A549 (cell line): ENCODE measurements around the gene IL19. TPM values are rescaled to one million over a fixed set of nuclear protein-coding genes. Genes with fewer than 3 reads are reported as not detected.

ENCODE experiments used
- CEBPB ChIP-seq, 2 experiments: fragments of >200 bp in 1 of 2; sonication (Bioruptor Twin) in 1 of 2; formaldehyde crosslinking in 1 of 2; IDR thresholded peaks; 2 replicates each; pipeline ENCODE4 v1.6.1; 2012 to 2016
- CHD2 ChIP-seq: fragments of 150-350 bp; IDR thresholded peaks from 2 replicates; pipeline ENCODE4 v1.6.1; 2014; ENCODE audit warnings: low read length; ENCODE audit not compliant: partially characterized antibody
- CHD4 ChIP-seq: fragments of 200-600 bp; sonication (generic); IDR thresholded peaks from 2 replicates; pipeline ENCODE4 v1.6.1; 2016; ENCODE audit warnings: antibody characterized with exemption, mild to moderate bottlenecking, borderline replicate concordance
- EP300 ChIP-seq, 2 experiments: fragments of >200 bp; sonication (Bioruptor Twin); formaldehyde crosslinking; IDR thresholded peaks; 2 replicates in 1 of 2; 3 replicates in 1 of 2; pipeline ENCODE4 v1.6.1; 2016 to 2017
- FOSL2 ChIP-seq, 2 experiments: fragments of 450-650 bp in 1 of 2; fragments of >200 bp in 1 of 2; sonication (Bioruptor Twin) in 1 of 2; formaldehyde crosslinking; IDR thresholded peaks; 2 replicates each; pipeline versions ENCODE4 v1.5.0 to v1.6.1; 2016 to 2020; ENCODE audit warnings: mild to moderate bottlenecking in 1 of 2, moderate library complexity in 1 of 2
- HEYL ChIP-seq: fragments of 250-450 bp; sonication (Bioruptor Pico); IDR thresholded peaks from 2 replicates; pipeline ENCODE4 v1.8.0; 2021; ENCODE audit warnings: mild to moderate bottlenecking, moderate library complexity
- HOXB5 ChIP-seq: fragments of 250-450 bp; sonication (Bioruptor Pico); IDR thresholded peaks from 2 replicates; pipeline ENCODE4 v1.5.0; 2020; ENCODE audit warnings: mild to moderate bottlenecking, moderate library complexity
- JUNB ChIP-seq: fragments of >200 bp; sonication (Bioruptor Twin); formaldehyde crosslinking; IDR thresholded peaks from 2 replicates; pipeline ENCODE4 v1.6.1; 2016
- KDM1A ChIP-seq: fragments of 200-600 bp; sonication (generic); IDR thresholded peaks from 2 replicates; pipeline ENCODE4 v1.6.1; 2016; ENCODE audit warnings: low read depth, mild to moderate bottlenecking
- MAFK ChIP-seq: fragments of 450-650 bp; IDR thresholded peaks from 2 replicates; pipeline ENCODE4 v1.6.1; 2014; ENCODE audit not compliant: partially characterized antibody
- MAZ ChIP-seq: fragments of 150-350 bp; IDR thresholded peaks from 2 replicates; pipeline ENCODE4 v1.6.1; 2014; ENCODE audit warnings: antibody characterized with exemption, low read depth, low read length, borderline replicate concordance
- MYC ChIP-seq: IDR thresholded peaks from 2 replicates; pipeline ENCODE4 v1.6.1; 2012; ENCODE audit warnings: mild to moderate bottlenecking, inconsistent platforms, low read length, improper control_type of control experiment, borderline replicate concordance
- NR3C1 ChIP-seq: fragments of >200 bp; sonication (Bioruptor Twin); formaldehyde crosslinking; IDR thresholded peaks from 3 replicates; pipeline ENCODE4 v1.6.1; 2017
- RAD21 ChIP-seq, 2 experiments: fragments of >200 bp in 1 of 2; sonication (Bioruptor Twin) in 1 of 2; formaldehyde crosslinking in 1 of 2; IDR thresholded peaks in 1 of 2; conservative IDR thresholded peaks in 1 of 2; 2 replicates in 1 of 2; 3 replicates in 1 of 2; pipeline ENCODE4 v1.6.1; 2012 to 2018; ENCODE audit warnings: inconsistent platforms in 1 of 2
- RCOR1 ChIP-seq: fragments of 150-350 bp; IDR thresholded peaks from 2 replicates; pipeline ENCODE4 v1.6.1; 2014; ENCODE audit warnings: antibody characterized with exemption, low read length, low read depth
- ZC3H11A ChIP-seq: fragments of 450-650 bp; IDR thresholded peaks from 2 replicates; pipeline ENCODE4 v1.6.1; 2014; ENCODE audit warnings: antibody characterized with exemption, mild to moderate bottlenecking
- ZFP36 ChIP-seq: fragments of 450-650 bp; IDR thresholded peaks from 2 replicates; pipeline ENCODE4 v1.6.1; 2014; ENCODE audit warnings: borderline replicate concordance; ENCODE audit not compliant: partially characterized antibody
- ZNF302 ChIP-seq: fragments of 250-450 bp; sonication (Bioruptor Pico); IDR thresholded peaks from 2 replicates; pipeline ENCODE4 v1.9.0; 2021; ENCODE audit warnings: inconsistent platforms, mild to moderate bottlenecking, moderate library complexity
- ZSCAN20 ChIP-seq: fragments of 250-450 bp; sonication (Bioruptor Pico); IDR thresholded peaks from 2 replicates; pipeline ENCODE4 v1.8.0; 2022; ENCODE audit warnings: mild to moderate bottlenecking, moderate library complexity
- polyA plus RNA-seq, 4 experiments: library from polyadenylated mRNA; depleted of rRNA in 3 of 4; stranded (reverse); fragments of >200 nt; fragmentation: RNase III in 1 of 4; extraction: RNeasy Plus Mini Kit Qiagen cat#74134 plus additional on column Dnase treatment in 1 of 4; gene quantifications; 2 replicates in 3 of 4; 3 replicates in 1 of 4; pipeline ENCODE4 v1.2.3, GENCODE V29; 2011 to 2017
- TF ChIP-seq, protein P1 (sequence below): fragments of >200 bp; sonication (Bioruptor Twin); formaldehyde crosslinking; IDR thresholded peaks from 3 replicates; pipeline ENCODE4 v1.6.1; 2016
- TF ChIP-seq, protein P2 (sequence below): fragments of 450-650 bp; IDR thresholded peaks from 2 replicates; pipeline ENCODE4 v1.6.1; 2014; ENCODE audit warnings: antibody characterized with exemption
- TF ChIP-seq, protein P3 (sequence below): fragments of >200 bp; sonication (Bioruptor Twin); formaldehyde crosslinking; IDR thresholded peaks from 2 replicates; pipeline ENCODE4 v1.6.1; 2016
- TF ChIP-seq, protein P4 (sequence below): fragments of 250-450 bp; sonication (Bioruptor Pico); IDR thresholded peaks from 2 replicates; pipeline ENCODE4 v1.5.0; 2020; ENCODE audit warnings: low read depth, mild to moderate bottlenecking, moderate library complexity
- TF ChIP-seq, protein P5 (sequence below): fragments of 250-450 bp; sonication (Bioruptor Pico); IDR thresholded peaks from 2 replicates; pipeline ENCODE4 v1.5.0; 2021; ENCODE audit warnings: mild to moderate bottlenecking, moderate library complexity, borderline replicate concordance

Gene IL19
- polyA plus RNA-seq, 2 of the 4 experiments (the other 2 are of a cell fraction) = not detected

DNA sequence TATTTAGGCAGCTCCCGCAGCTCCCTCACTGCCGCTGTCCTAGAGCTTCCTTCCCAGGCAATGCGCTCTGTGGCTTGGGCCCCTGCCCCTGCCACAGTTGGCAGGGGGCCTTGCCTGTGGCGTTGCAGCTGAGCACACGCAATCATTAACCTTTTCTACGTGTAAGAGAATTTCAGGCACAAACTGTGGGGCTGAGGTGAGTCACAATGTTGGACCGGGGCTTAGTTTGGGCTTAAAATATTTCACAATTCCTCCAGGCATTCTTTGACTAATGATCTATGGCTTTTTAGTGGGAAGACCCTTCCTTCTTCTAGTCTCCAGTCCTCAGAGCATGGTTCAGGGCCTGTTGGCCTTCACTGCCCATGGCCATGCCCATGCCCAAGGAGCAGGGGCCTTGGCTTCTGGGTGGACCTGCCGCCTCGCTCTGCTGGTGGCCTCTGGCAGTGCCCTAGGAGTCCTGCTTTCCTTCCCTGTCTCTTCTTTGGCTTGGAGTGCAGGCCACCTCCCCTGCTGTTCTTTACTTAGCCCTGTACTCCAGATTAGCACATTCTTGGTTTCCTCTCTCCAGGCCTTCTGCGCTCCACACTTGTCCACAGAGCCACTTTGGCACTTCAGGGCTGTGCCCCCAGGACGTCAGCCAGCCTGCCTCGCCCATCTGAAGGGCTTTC lies 46.6 kb upstream of the IL19 start (continued):
- TF ChIP-seq, protein P1, sequence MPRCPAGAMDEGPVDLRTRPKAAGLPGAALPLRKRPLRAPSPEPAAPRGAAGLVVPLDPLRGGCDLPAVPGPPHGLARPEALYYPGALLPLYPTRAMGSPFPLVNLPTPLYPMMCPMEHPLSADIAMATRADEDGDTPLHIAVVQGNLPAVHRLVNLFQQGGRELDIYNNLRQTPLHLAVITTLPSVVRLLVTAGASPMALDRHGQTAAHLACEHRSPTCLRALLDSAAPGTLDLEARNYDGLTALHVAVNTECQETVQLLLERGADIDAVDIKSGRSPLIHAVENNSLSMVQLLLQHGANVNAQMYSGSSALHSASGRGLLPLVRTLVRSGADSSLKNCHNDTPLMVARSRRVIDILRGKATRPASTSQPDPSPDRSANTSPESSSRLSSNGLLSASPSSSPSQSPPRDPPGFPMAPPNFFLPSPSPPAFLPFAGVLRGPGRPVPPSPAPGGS = peak; percentile 72; the same call in 2 of the 3 replicates
- no peak for TF ChIP-seq ZC3H11A
- TF ChIP-seq RCOR1 = no peak
- TF ChIP-seq HOXB5 (CRISPR knock-in tag) = peak; percentile 64; the same call in 1 of the 2 replicates
- TF ChIP-seq ZNF302 (CRISPR knock-in tag) = no peak
- peak; percentile 48 to 68; a peak in 2 of 5 replicates for TF ChIP-seq EP300 (IDR thresholded peaks at IDR 0.05)
- TF ChIP-seq HEYL (CRISPR knock-in tag) = no peak
- no peak for TF ChIP-seq CHD2
- TF ChIP-seq MAFK = no peak
- no peak for TF ChIP-seq KDM1A
- peak; percentile 90 to 91 for TF ChIP-seq CEBPB (IDR thresholded peaks at IDR 0.05)
- no peak for TF ChIP-seq ZSCAN20 (CRISPR knock-in tag)
- TF ChIP-seq, protein P2, sequence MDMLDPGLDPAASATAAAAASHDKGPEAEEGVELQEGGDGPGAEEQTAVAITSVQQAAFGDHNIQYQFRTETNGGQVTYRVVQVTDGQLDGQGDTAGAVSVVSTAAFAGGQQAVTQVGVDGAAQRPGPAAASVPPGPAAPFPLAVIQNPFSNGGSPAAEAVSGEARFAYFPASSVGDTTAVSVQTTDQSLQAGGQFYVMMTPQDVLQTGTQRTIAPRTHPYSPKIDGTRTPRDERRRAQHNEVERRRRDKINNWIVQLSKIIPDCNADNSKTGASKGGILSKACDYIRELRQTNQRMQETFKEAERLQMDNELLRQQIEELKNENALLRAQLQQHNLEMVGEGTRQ = no peak
- no peak for TF ChIP-seq MAZ
- TF ChIP-seq ZFP36 = no peak
- 0 out of 2 replicates have a peak, but pooled peaks have one; percentile 16 for TF ChIP-seq MYC
- TF ChIP-seq FOSL2 (IDR thresholded peaks at IDR 0.05) = peak; percentile 70
- TF ChIP-seq FOSL2 (CRISPR knock-in tag; IDR thresholded peaks at IDR 0.05) = peak; percentile 83
- TF ChIP-seq, protein P3, sequence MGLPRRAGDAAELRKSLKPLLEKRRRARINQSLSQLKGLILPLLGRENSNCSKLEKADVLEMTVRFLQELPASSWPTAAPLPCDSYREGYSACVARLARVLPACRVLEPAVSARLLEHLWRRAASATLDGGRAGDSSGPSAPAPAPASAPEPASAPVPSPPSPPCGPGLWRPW = no peak
- TF ChIP-seq, protein P4, sequence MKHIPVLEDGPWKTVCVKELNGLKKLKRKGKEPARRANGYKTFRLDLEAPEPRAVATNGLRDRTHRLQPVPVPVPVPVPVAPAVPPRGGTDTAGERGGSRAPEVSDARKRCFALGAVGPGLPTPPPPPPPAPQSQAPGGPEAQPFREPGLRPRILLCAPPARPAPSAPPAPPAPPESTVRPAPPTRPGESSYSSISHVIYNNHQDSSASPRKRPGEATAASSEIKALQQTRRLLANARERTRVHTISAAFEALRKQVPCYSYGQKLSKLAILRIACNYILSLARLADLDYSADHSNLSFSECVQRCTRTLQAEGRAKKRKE (CRISPR knock-in tag) = no peak
- TF ChIP-seq CHD4 = no peak
- TF ChIP-seq RAD21 (conservative IDR thresholded peaks at IDR 0.05 in 1 of 2, IDR thresholded peaks at IDR 0.05 in 1 of 2) = peak in 1 of 2 experiments; percentile 35; a peak in 3 of 5 replicates
- TF ChIP-seq, protein P5, sequence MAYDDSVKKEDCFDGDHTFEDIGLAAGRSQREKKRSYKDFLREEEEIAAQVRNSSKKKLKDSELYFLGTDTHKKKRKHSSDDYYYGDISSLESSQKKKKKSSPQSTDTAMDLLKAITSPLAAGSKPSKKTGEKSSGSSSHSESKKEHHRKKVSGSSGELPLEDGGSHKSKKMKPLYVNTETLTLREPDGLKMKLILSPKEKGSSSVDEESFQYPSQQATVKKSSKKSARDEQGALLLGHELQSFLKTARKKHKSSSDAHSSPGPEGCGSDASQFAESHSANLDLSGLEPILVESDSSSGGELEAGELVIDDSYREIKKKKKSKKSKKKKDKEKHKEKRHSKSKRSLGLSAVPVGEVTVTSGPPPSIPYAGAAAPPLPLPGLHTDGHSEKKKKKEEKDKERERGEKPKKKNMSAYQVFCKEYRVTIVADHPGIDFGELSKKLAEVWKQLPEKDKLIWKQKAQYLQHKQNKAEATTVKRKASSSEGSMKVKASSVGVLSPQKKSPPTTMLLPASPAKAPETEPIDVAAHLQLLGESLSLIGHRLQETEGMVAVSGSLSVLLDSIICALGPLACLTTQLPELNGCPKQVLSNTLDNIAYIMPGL (CRISPR knock-in tag) = no peak
- peak; percentile 82 for TF ChIP-seq JUNB
- no peak for TF ChIP-seq NR3C1
- TF ChIP-seq, all 56 proteins: peak for 14
